ENCODE data around the gene STK17A.
A peak's percentile ranks its signal among the peaks of the same experiment; 100 is the strongest.
"Not testable (repeated sequence)": the region's sequence is repeated elsewhere in the genome, so short reads cannot be mapped to it uniquely, and the experiment has no call there.

Gene STK17A

GRCh38 chr7:43569424-43569823 lies 13.5 kb upstream of the STK17A start:
- no peak for DNase-seq

- no peak for DNase-seq
These were observed 12.1 kb upstream of the STK17A start for GRCh38 chr7:43570688-43571365.

GRCh38 chr7:43572516-43573049 lies 10.3 kb upstream of the STK17A start:
- DNase-seq, result no peak

- not testable (repeated sequence) for DNase-seq
These were observed 9.1 kb upstream of the STK17A start for GRCh38 chr7:43573832-43574231.

GRCh38 chr7:43575506-43575905 lies 7.4 kb upstream of the STK17A start:
- DNase-seq, result no peak

GRCh38 chr7:43576241-43576640 lies 6.7 kb upstream of the STK17A start:
- no peak for DNase-seq

- peak; percentile 8 for DNase-seq
These were observed 5.4 kb upstream of the STK17A start for GRCh38 chr7:43577485-43577951.

- DNase-seq, result peak; percentile 65
These were observed 701 bp downstream of the STK17A start for GRCh38 chr7:43583424-43584194.

- DNase-seq, result no peak
These were observed 1.3 kb downstream of the STK17A start for GRCh38 chr7:43584195-43584586.

- DNase-seq, result not testable (repeated sequence)
These were observed 1.8 kb downstream of the STK17A start for GRCh38 chr7:43584733-43585132.

GRCh38 chr7:43585562-43585961 lies 2.7 kb downstream of the STK17A start:
- no peak for DNase-seq

GRCh38 chr7:43586251-43586900 lies 3.5 kb downstream of the STK17A start:
- no peak for DNase-seq

GRCh38 chr7:43588477-43589132 lies 5.7 kb downstream of the STK17A start:
- no peak for DNase-seq

GRCh38 chr7:43589133-43589478 lies 6.2 kb downstream of the STK17A start:
- no peak for DNase-seq

GRCh38 chr7:43589728-43590127 lies 6.8 kb downstream of the STK17A start:
- DNase-seq, result no peak

- no peak for DNase-seq
These were observed 8.1 kb downstream of the STK17A start for GRCh38 chr7:43590862-43591557.

GRCh38 chr7:43591558-43592180 lies 8.8 kb downstream of the STK17A start:
- DNase-seq, result no peak

- no peak for DNase-seq
These were observed 9.4 kb downstream of the STK17A start for GRCh38 chr7:43592326-43592725.

GRCh38 chr7:43593010-43593409 lies 10.1 kb downstream of the STK17A start:
- no peak for DNase-seq

- peak; percentile 16 for DNase-seq
These were observed 11.1 kb downstream of the STK17A start for GRCh38 chr7:43594020-43594419.

- DNase-seq, result not testable (repeated sequence)
These were observed 13.5 kb downstream of the STK17A start for GRCh38 chr7:43596426-43596825.

GRCh38 chr7:43600056-43600455 lies 17.1 kb downstream of the STK17A start:
- DNase-seq, result no peak
